Ascending aorta (tissue), 2 donors: ENCODE measurements around the gene SAFB2. TPM values are rescaled to one million over a fixed set of nuclear protein-coding genes. Genes with fewer than 3 reads are reported as not detected.

ENCODE experiments used
- DNase-seq, 2 donors: peaks; one replicate each; pipeline ENCODE4 v3.0.0-alpha.2; 2019; ENCODE audit warnings: low spot score in 2 of 2
- H3K27ac ChIP-seq, 2 donors: fragments of 200-600 bp; sonication (generic); one replicate each; pipeline ENCODE4 v1.5.1; 2016 to 2017; ENCODE audit warnings: mild to moderate bottlenecking in 1 of 2
- H3K27me3 ChIP-seq: fragments of 200-600 bp; sonication (generic); one replicate; pipeline ENCODE4 v1.5.1; 2017
- H3K36me3 ChIP-seq, 2 donors: fragments of 200-600 bp; sonication (generic); one replicate each; pipeline ENCODE4 v1.5.1; 2016
- H3K4me1 ChIP-seq, 2 donors: fragments of 200-600 bp; sonication (generic); one replicate each; pipeline ENCODE4 v1.5.1; 2016 to 2017; ENCODE audit warnings: mild to moderate bottlenecking in 1 of 2
- H3K4me3 ChIP-seq, 2 donors: fragments of 200-600 bp; sonication (generic); one replicate each; pipeline ENCODE4 v1.5.1; 2016 to 2017; ENCODE audit warnings: mild to moderate bottlenecking in 1 of 2
- H3K9me3 ChIP-seq, 2 donors: fragments of 200-600 bp; sonication (generic); one replicate each; pipeline ENCODE4 v1.5.1; 2016
- intact Hi-C: fragments of 100-400 bp; cut with DNase I; formaldehyde crosslinking; loops from one replicate; pipeline ENCODE4 v1.15.1; 2023
- total RNA-seq: library from RNA; depleted of rRNA; stranded (reverse); fragments of >200 nt; gene quantifications from one replicate; pipeline ENCODE4 v1.1.0, GENCODE V29; 2016
- TF ChIP-seq, protein P1 (sequence below), 3 experiments: fragments of 200-600 bp in 2 of 3; fragments of 450-650 bp in 1 of 3; sonication (generic) in 2 of 3; IDR thresholded peaks; one replicate each; pipeline ENCODE4 v1.5.1; 2016 to 2019; ENCODE audit warnings: antibody characterized with exemption in 3 of 3, mild to moderate bottlenecking in 1 of 3, moderate library complexity in 1 of 3

The SAFB2 gene
- total RNA-seq, 1 donor from 2014 or later = 10.7 TPM

DNA sequence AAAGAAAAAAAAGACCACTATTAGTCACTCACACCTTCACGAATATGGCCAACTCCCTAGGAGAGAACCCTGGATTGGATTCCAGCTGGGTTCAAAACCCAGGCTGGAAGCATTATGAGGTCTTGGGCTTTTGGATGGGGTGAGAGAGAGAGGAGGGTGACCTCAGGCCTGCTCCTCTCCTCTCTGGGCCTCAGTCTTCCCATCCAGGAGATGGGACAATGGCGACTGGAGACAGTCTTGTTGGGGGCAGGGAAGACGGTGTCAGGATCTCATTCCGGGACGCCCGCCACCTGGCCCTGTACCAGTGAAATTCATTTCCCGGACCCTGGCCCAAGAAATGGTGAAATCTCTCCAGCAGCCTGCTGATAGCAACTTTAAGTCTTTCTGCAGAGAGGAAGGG lies 81.1 kb downstream of the SAFB2 start:
- Histone ChIP-seq H3K27ac (no peak overlapping the region), H3K27me3 (no peaks in the 10 kb centered on the region), H3K9me3 (no peaks in the 10 kb centered on the region), H3K36me3 (no peaks in the 10 kb centered on the region), H3K4me3 (no peak overlapping the region), H3K4me1 (no peaks in the 10 kb centered on the region)
- intact Hi-C loops = no loop called here
- TF ChIP-seq, protein P1, sequence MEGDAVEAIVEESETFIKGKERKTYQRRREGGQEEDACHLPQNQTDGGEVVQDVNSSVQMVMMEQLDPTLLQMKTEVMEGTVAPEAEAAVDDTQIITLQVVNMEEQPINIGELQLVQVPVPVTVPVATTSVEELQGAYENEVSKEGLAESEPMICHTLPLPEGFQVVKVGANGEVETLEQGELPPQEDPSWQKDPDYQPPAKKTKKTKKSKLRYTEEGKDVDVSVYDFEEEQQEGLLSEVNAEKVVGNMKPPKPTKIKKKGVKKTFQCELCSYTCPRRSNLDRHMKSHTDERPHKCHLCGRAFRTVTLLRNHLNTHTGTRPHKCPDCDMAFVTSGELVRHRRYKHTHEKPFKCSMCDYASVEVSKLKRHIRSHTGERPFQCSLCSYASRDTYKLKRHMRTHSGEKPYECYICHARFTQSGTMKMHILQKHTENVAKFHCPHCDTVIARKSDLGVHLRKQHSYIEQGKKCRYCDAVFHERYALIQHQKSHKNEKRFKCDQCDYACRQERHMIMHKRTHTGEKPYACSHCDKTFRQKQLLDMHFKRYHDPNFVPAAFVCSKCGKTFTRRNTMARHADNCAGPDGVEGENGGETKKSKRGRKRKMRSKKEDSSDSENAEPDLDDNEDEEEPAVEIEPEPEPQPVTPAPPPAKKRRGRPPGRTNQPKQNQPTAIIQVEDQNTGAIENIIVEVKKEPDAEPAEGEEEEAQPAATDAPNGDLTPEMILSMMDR (IDR thresholded peaks at IDR 0.05) = no peak
- DNase-seq = no peak

DNA sequence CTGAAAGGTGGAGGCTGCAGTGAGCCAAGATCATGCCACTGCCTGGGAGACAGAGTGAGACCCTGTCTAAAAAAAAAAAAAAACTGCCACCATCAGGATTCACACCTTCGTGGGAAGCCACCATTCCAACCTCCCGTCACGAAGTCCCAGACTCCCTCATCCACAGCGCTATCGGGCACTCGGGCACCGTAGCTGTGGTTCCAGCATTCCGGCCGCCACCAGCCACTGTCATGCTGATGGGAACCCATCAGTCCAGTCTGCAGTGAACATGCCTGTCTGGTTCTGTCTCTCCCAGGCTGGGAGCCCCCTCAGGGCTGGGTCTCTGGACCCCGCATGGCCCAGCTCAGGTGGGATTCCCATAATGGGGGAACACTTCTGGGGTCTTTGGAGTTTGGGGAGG lies 82.4 kb downstream of the SAFB2 start:
- Histone ChIP-seq H3K4me3 (no peak overlapping the region), H3K4me1 (no peaks in the 10 kb centered on the region), H3K9me3 (peaks cover 1 to 3% of the 10 kb centered on the region in 2 donors), H3K27ac (no peak overlapping the region), H3K27me3 (no peaks in the 10 kb centered on the region), H3K36me3 (no peaks in the 10 kb centered on the region)
- TF ChIP-seq, protein P1 (IDR thresholded peaks at IDR 0.05) = no peak
- intact Hi-C loops = no loop called here
- DNase-seq = no peak

DNA sequence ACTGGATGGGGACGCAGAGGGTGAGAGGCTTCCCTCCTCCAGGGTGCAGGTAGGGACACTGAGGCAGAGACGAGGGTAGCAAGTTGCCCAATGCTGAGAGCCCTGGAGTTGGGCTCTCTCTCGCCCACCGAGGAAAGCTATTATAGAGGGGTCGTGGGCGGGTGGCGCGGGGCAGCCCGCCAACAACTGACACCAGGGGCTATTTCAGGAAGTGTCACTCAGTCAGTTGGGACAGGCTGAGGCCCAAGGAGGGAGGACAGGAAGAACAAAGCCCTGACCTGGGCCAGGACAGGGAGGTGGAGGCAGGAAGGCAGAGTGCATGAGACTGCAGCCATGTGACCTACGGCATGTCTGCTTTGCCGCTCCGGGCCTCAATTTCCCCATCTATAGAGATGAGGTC lies 84.7 kb downstream of the SAFB2 start:
- intact Hi-C loops = no loop called here
- Histone ChIP-seq H3K4me1 (no peaks in the 10 kb centered on the region), H3K27ac (no peak overlapping the region), H3K9me3 (peaks cover 9 to 12% of the 10 kb centered on the region in 2 donors), H3K4me3 (no peak overlapping the region), H3K27me3 (no peaks in the 10 kb centered on the region), H3K36me3 (no peaks in the 10 kb centered on the region)
- DNase-seq = no peak
- TF ChIP-seq, protein P1 (IDR thresholded peaks at IDR 0.05) = no peak

Other genes starting within 250 kb of the SAFB2 start
- not detected for gene ZNRF4, start 167.4 kb downstream of the SAFB2 start, total RNA-seq
- gene TINCR, start 54.8 kb downstream of the SAFB2 start, total RNA-seq = not detected
- gene SAFB, start 307 bp upstream of the SAFB2 start, total RNA-seq = 114 TPM
- gene MICOS13, start 57.7 kb upstream of the SAFB2 start, total RNA-seq = 75.6 TPM
- 116 TPM for gene HSD11B1L, start 58.3 kb upstream of the SAFB2 start, total RNA-seq
- 885 TPM for gene RPL36, start 67.5 kb upstream of the SAFB2 start, total RNA-seq
- gene LONP1, start 97.4 kb upstream of the SAFB2 start, total RNA-seq = 60.0 TPM
- gene CATSPERD, start 97.9 kb upstream of the SAFB2 start, total RNA-seq = not detected
- gene PRR22, start 162.0 kb upstream of the SAFB2 start, total RNA-seq = 3.5 TPM
- gene DUS3L, start 168.4 kb upstream of the SAFB2 start, total RNA-seq = 13.1 TPM
- 0.85 TPM for gene NRTN, start 182.3 kb upstream of the SAFB2 start, total RNA-seq
- not detected for gene FUT6, start 216.9 kb upstream of the SAFB2 start, total RNA-seq
- not detected for gene FUT3, start 228.7 kb upstream of the SAFB2 start, total RNA-seq
- not detected for gene FUT5, start 247.8 kb upstream of the SAFB2 start, total RNA-seq